Inferior parietal cortex (tissue), 1 donor: ENCODE measurements around the gene LHFPL2.
"Not testable (repeated sequence)": the region's sequence is repeated elsewhere in the genome, so short reads cannot be mapped to it uniquely, and the experiment has no call there.

ENCODE experiments used
- DNase-seq: peaks from one replicate; pipeline ENCODE4 v3.0.0-alpha.2; 2016; ENCODE audit errors: extremely low spot score

The LHFPL2 gene, protein sequence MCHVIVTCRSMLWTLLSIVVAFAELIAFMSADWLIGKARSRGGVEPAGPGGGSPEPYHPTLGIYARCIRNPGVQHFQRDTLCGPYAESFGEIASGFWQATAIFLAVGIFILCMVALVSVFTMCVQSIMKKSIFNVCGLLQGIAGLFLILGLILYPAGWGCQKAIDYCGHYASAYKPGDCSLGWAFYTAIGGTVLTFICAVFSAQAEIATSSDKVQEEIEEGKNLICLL

DNA sequence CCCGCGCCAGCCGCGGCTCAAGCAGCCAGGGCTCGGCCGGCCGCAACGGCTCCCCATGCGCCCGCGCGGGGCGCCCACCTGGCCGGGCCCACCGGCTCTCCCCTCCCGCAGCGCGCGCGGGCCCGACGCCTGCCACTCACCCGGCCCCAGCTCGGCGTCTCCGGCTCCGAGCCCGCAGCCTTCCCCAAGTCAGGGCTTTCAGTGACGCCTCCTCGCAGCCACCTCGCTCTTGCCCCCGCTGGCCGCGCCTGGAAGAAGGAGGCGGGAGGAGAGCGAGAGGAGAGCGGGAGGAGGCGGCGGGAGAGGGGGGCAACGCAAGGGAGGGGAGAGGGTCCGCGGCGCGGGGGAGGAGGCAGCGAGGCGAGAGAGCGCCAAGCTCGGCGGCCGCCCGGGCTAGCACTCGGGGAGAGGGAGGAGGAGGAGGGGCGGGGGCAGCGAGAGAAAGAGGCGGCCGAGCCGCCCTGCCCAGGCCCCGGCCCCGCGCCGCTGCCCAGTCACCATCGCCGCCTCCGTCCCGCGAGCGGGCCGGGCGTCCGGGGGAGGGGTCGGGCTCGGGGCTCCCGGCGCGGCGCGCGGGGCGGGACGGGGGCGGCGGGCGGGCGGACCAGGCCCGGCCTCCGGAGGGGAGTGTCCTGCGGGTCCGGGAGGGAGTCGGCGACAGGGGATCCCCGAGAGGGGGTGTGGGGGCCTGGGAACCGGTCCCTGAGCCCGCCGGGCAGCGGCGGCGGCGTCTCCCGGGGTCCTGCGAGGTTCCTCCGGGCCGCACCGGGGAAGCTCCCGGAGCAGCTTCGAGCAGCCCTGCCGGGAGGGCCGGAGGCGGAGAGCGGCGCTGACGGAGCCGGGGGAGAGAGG is at the start of gene LHFPL2:
TSS of gene LHFPL2 (minus strand) at position 414 of the 852 bp plus-strand sequence. CDS start 138,559 bp downstream, outside the sequence.
- no peak for DNase-seq

DNA sequence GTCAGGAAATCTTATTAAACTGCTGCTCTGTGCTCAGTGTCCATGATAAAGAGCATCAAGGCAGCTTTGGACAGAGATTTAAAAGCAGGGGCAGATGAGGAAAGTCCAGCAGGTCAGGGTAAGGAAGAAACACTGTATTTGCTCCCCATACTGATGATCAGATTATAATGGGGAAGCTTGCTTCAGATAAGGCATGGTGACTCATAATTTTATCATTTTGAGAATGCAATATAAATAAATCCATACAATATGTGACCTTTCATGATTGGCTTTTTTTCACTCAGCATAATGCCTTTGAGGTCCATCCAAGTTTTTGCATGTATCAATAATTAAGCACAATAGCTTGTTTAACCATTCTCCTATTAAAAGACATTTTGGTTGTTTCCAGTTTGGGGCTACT is 48.1 kb upstream of the LHFPL2 start:
- no peak for DNase-seq

DNA sequence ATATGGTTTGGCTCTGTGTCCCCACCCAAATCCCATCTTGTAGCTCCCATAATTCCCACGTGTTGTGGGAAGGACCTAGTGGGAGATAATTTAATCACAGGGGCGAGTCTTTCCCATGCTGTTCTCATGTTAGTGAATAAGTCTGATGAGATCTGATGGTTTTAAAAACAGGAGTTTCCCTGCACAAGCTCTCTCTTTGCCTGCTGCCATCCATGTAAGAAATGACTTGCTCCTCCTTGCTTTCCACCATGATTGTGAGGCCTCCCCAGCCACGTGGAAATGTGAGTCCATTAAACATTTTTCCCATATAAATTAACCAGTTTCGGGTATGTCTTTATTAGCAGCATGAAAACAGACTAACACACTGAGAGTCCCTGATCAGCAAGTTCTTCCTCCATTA is 47.5 kb upstream of the LHFPL2 start:
- DNase-seq, result not testable (repeated sequence)

DNA sequence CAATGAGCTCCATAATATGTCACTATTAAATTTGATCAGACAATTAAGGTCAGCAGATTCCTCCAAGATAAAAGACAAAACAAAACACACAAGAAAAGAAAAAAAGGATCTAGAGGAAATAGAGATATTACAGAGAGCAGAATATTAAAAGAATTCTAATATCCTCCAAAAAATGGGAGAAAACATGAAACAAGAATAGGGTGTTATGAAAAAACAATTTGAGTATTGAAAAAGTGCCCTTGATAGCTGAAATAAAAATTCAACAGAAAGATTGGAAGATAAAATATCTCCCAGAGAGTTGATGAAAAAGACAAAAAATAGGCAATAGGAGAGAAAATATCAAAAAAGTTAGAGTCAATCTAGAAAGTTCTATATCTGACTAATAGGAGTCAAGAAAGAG is 44.8 kb upstream of the LHFPL2 start:
- DNase-seq, result no peak

DNA sequence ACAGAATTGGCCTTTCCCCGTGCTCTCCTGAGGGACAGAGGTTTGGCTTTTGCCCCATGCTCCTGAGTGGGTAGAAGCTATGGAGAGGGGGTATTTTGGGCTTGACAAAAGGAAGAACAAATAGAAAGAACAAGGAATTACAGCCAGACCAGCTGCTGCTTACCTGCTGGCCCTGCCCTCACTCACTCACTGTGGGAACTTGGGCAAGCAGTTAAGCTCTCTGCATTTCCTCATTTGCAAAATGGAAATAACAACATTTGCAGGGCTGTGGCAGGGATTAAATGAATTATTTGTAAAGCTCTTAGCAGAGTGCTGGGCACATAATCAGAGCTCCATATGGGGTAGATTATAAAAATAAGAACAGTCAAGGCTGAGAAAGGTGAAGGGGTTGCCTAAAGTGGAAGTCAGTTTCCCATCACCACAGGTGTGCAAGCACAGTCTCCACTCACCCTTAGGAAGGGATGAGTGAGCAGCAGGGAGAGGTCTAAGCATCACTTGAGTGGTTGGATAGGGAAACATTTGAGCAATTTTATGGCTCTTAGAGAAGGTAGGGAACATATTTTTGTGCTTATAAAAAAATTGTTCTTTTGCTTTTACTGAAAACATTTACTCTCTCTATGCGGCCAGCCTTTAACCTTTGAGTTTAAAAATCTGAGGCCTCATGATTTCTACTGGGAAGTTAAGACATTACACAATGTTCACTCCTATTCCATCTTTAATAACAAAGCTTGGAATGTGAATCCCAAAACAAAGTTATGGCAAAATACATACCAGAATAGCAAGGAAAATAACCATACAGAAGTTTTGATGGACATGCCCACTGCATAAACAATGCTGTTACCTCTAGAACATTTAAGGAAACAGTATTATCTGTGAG is 42.8 kb upstream of the LHFPL2 start:
- DNase-seq, result no peak

DNA sequence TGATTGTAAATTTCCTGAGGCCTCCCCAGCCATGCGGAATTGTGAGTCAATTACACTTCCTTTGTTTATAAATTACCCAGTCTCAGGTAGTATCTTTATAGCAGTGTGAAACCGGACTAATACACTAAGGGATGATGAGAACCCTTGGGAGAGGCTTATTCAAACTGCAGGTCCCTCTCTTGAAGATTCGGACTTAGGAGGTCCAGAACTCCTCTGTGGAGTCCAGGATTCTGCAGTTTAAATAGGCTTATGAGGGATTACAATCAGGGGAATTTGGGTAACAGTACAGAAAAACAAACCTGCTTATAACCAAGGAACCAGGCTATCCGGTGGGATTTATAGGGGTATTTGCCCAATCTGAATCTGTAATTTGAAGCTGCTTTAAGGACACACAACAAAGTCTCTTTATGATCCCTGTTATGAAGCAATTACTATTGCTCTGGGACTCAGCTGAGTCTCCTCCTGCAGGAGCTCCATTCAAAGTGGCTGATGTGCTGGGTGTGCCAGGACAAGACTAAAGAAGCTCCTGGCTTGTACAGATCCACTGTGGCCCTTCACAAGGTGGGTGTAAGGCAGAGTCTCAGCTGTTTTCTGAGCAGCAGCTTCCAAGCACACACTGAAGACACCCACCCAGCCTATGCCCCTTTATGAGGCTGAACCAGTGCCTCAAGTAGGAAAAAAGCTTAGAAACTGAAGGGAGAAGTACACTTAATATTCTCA is 41.8 kb upstream of the LHFPL2 start:
- no peak for DNase-seq

DNA sequence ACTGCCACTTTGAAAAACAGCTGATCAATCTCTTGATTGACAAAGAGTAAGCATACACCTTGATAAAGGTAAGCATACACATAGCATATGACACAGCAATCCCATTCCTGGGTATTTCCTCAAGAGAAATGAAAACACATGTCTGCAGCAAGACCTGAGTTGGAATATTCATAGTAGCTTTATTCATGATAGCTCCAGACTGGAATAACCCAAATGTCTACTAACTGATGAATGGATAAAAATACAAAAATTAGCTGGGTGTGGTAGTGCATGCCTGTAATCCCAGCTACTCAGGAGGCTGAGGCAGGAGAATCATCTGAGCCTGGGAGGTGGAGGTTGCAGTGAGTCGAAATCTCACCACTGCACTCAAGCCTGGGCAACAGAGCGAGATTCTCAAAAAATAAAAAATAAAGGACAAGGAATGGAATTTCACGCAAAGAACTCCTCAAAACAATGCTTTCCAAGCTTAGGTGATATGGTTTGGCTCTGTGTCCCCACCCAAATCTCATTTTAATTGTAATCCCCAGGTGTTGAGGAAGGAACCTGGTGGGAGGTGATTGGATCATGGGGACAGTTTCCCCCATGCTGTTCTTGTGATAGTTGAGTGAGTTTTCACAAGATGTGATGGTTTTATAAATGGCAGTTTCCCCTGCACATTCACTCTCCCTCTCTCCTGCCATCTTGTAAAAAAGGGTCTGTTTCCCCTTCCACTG is 41.1 kb upstream of the LHFPL2 start:
- DNase-seq, result no peak

DNA sequence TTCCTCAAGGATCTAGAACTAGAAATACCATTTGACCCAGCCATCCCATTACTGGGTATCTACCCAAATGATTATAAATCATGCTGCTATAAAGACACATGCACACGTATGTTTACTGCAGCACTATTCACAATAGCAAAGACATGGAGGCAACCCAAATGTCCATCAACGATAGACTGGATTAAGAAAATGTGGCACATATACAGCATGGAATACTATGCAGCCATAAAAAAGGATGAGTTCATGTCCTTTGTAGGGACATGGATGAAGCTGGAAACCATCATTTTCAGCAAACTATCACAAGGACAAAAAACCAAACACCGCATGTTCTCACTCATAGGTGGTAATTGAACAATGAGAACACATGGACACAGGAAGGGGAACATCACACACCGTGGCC is 38.9 kb upstream of the LHFPL2 start:
- not testable (repeated sequence) for DNase-seq

DNA sequence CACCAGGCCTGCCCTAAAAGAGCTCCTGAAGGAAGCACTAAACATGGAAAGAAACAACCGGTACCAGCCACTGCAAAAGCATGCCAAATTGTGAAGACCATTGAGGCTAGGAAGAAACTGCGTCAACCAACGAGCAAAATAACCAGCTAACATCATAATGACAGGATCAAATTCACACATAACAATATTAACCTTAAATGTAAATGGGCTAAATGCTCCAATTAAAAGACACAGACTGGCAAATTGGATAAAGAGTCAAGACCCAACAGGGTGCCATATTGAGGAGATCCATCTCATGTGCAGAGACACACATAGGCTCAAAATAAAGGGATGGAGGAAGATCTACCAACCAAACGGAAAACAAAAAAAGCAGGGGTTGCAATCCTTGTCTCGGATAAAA is 35.3 kb upstream of the LHFPL2 start:
- not testable (repeated sequence) for DNase-seq

DNA sequence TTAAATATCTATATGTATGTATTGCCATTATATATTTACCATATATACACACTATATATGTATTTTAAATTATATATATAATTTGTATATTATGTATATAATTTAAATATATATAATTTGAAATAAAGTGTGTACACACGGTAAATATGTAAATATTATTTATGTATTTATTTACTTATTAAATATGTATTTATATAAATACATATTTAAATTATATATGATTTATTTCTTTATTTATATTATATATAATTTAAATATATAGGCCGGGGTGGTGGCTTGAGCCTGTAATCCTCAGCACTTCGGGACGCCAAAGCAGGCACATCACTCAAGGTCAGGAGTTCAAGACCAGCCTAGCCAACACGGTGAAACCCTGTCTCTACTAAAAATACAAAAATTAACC is 31.3 kb upstream of the LHFPL2 start:
- no peak for DNase-seq

DNA sequence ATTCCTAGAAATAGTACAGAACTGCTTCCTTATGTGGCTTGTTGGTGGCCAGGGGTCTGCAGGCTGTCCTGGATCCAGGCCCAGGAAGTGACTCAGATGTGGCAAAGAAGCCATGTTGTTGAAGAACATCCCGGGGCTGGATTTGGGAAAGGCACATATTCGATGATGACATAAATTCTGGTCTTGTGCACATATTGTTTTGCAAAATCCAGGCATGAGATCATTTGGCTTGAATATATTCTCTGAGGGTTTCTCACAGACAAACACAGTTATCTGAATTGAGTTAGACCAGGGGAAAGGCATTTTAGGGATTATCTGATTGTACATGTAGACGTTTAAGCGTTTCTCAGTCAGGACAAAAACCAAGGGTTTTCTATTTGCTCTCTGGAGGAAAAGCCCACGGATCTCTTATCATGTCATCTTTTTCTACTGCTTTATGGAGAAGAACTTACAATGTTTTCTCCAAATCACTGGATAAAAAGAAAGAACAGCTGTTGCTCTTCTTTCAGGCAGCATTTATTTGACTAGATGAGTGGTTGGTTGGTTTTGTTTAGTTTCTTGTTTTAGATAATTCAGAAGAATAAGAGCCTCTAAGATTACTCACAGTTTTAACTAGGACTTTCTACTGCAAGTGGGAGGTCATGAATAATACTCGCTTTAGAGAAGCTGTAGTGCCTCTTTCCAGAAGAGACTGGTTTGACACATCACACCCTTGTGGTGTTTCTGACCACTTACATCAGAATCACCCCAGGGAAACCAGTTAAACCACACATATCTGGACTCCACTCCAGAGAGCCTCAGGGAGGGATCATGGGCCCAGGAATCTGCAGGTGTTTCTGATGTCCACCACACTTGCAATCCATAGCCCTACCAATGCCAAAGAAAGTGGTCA is 29.5 kb upstream of the LHFPL2 start:
- peak; percentile 37 for DNase-seq

DNA sequence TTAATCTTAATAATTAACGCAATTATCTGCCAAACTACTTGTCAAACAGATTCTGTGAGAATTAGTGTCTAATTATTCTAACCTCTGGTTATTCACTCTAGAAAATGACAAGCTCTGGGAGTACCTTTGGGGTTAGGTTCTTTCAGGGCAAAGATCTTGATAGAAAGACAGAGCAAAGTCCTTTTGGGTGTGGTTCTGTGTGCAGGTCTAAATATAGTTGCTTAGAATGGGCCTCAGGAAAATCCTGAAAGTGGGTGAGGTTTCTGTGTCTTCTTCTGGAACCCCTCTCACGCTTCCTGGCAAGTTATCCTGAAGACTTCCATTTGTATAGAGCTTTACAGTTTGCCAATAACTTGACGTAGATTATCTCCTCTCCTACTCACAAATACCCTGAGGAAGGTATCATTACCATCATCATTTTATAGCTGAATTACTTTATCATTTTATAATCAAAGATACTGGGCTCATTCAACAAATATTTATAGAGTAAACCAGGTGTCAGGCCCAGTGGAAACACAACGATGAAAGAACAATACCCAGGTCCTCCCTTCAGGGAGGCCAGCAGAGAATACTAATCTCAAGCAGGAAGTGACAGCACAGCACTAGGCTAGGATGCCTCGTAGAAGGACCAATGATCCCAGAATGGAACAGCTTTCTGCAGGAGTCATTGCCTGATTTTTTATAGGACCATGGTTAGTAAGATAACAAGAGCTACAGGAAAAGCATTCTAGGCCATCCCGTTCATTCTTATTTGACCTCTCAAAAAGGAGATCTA is 27.6 kb upstream of the LHFPL2 start:
- no peak for DNase-seq

DNA sequence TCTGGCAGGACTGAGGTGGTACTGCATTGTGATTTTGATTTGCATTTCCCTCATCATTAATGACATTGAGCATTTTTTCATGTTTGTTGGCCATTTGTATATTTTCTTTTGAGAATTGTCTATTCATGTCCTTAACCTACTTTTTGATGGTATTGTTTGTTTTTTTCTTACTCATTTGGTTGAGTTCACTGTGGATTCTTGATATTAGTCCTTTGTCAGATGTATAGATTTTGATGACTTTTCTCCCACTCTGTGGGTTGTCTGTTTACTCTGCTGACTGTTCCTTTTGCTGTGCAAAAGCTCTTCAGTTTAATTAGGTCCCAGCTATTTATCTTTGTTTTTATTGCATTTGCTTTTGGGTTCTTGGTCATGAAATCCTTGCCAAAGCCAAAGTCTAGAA is 25.3 kb upstream of the LHFPL2 start:
- DNase-seq, result not testable (repeated sequence)

DNA sequence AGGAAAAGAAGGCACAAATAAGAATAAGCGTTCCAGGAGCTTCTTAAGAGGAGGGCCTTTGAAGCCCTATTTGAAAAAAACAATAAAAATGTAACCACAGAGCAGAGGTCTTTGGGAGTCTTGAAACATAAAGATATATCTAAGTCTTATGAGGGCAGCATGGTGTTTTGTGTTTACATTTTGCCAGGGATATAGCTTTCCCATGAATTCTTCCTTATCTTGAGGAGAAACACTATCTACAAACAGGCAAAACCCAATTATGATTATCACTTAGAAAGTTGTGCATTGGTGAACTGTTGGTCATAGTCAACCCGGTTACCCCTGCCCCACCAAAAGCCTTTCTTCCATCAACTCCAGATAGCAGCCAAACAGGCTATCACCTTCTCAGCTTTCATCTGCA is 23.6 kb upstream of the LHFPL2 start:
- no peak for DNase-seq

DNA sequence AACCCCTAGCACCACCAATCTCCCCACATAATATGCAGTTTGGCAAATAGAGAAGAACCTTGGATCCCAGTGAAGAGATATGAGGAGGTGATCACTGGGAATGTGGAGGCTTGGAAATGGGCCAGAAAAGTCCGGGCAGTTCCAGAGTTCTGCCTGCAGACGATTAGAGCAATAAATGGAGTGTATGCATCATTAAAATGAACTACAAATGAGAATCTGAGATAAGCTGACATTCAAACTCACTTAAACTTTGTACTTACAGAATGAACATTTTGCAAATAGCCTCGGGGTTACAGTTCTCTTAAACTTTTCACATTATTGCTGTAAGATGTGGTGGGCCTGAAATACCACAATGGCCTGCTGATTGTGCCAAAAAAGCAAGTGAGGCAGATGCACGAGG is 23.0 kb upstream of the LHFPL2 start:
- DNase-seq, result no peak

DNA sequence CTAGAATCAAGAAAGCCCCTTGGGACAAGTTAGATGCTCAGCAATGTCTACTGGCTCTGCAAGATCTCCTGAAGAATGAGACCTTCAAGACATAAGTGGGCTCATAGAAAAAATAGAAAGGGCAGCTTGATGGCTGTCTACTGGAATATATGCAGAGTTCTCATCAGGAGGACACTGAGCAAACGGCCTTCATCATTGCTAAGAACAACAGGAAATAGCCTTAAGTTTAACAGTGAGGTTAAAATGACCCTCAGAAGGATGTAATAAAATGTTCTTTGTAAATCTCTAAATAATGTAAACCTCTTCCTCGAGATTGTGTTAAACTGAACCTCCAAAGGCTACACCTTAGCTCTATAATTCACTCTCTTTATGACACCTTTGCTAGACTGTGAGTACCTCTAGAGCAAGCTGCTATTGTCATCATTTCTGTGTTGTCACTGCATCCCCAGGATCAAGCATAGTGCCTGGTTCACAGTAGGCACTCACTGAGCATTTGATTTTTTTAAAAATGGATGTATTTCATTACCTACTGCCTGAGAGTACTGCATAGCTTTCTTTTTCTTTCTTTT is 22.2 kb upstream of the LHFPL2 start:
- DNase-seq, result no peak

DNA sequence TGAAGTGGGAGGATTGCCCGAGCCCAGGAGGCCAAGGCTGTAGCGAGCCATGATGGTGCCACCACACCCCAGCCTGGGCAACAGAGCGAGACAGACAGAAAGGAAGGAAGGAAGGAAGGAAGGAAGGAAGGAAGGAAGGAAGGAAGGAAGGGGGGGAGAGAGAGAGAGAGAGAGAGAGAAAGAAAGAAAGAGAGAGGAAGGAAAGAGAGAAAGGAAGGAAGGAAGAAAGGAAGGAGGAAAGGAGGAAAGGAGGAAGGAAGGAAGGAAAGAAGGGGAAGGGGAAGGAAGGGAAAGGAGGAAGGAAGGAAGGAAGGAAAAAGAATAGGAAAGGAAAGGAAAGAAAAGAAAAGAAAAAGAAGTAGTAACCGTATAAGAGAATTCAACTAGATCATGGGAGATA is 20.8 kb upstream of the LHFPL2 start:
- DNase-seq, result no peak

DNA sequence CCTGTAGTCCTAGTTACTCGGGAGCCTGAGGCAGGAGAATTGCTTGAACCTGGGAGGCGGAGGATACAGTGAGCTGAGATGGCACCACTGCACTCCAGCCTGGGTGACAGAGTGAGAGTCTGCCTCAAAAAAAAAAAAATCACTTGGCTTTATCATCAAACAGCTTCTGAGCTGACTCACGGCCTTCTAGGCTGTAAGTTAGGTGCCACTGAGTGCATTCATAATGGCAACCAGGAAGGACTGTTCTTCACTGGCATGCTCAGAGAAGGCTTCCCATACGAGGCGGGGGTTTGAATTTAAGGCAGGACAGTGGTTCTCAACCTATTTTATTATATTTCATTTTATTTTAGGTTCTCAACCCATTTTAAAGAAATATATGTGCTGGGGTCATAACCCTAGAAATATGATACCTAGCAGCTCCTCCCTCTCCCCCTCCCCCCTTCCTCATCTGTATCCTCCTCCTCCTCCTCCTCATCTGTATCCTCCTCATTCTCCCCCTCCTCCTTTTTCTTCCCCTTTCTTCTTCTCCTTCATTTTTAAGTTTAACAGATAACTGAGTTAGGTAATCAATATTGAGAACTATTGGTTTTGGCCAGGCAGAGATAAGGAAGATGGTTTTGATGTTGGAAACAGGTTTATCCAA is 19.0 kb upstream of the LHFPL2 start:
- no peak for DNase-seq
